Activated CD8-positive, alpha-beta memory T cell treated with anti-CD3 and anti-CD28 coated beads, Interleukin-2, amount 10 ng/mL, durations not matched to agents 7 days and 5 days (primary cell): Measurements from ENCODE around the gene LRRC10B. TPM values are rescaled to one million over a fixed set of nuclear protein-coding genes. Genes with fewer than 3 reads are reported as not detected.

Experiments used
- ATAC-seq: fragments of 150-1000 bp; cut with Tn5 transposase; one replicate; pipeline ENCODE4 v1.10.0; 2021; ENCODE audit warnings: moderate library complexity
- CTCF ChIA-PET: fragments of 350-600 bp; sonication (Branson Sonifier 250); formaldehyde crosslinking; loops from one replicate; lab custom pipeline; 2021; ENCODE audit warnings: antibody characterized with exemption; lab: Charles Lee
- DNase-seq: peaks from one replicate; pipeline ENCODE4 v3.0.0-alpha.2; 2020
- H3K27ac Mint-ChIP-seq: one replicate; pipeline ENCODE4 v1.8.0; 2021; ENCODE audit warnings: mild to moderate bottlenecking, mixed read lengths
- H3K27me3 Mint-ChIP-seq: one replicate; pipeline ENCODE4 v1.8.0; 2021; ENCODE audit warnings: mixed read lengths
- H3K36me3 Mint-ChIP-seq: one replicate; pipeline ENCODE4 v1.8.0; 2021; ENCODE audit warnings: mild to moderate bottlenecking, mixed read lengths
- H3K4me1 Mint-ChIP-seq: one replicate; pipeline ENCODE4 v1.8.0; 2021; ENCODE audit warnings: mixed read lengths
- H3K4me3 Mint-ChIP-seq: one replicate; pipeline ENCODE4 v1.8.0; 2021; ENCODE audit warnings: mild to moderate bottlenecking, moderate library complexity, mixed read lengths
- H3K9me3 Mint-ChIP-seq: one replicate; pipeline ENCODE4 v1.8.0; 2022; ENCODE audit warnings: low read depth, mixed read lengths
- total RNA-seq, 2 experiments: library from RNA; stranded (reverse); gene quantifications; one replicate each; pipeline ENCODE4 v1.2.3, GENCODE V29; 2021

LRRC10B gene
- total RNA-seq, 2 experiments from 2014 or later = 0.09 TPM; not detected in 1

DNA sequence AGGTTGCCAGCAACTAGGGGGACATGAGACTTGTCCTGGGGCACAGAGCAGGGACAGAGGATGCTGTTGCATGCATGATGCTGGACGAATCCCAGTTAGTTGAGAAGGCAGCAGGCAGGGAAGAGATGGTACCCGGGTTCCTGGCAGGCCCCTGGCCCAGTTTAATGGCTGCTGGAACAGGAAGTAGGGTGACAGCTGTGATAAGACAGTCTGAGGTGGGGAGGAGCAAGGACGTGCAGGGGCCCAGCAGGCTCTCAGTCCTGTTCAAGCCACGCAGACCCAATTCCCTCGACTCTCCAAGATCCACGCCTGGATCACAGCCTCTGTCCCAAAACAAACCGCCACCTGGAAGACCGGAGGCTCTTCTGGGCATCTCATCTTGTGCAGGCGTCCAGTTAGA is 32.0 kb downstream of the LRRC10B start:
- H3K27me3 Mint-ChIP-seq = peaks cover 9% of the 10 kb centered on the region
- DNase-seq (no peak), ATAC-seq (no peak)
- no peaks in the 10 kb centered on the region for H3K36me3 Mint-ChIP-seq
- no peak overlapping the region for H3K4me3 Mint-ChIP-seq
- H3K27ac Mint-ChIP-seq = no peak overlapping the region
- no peaks in the 10 kb centered on the region for H3K9me3 Mint-ChIP-seq
- CTCF ChIA-PET = interaction anchor here (1.6 kb wide), 1 partner anchor 106 kb away, joined by 4 read pairs; no protein-coding TSS in a partner anchor
- peaks cover 2% of the 10 kb centered on the region for H3K4me1 Mint-ChIP-seq

DNA sequence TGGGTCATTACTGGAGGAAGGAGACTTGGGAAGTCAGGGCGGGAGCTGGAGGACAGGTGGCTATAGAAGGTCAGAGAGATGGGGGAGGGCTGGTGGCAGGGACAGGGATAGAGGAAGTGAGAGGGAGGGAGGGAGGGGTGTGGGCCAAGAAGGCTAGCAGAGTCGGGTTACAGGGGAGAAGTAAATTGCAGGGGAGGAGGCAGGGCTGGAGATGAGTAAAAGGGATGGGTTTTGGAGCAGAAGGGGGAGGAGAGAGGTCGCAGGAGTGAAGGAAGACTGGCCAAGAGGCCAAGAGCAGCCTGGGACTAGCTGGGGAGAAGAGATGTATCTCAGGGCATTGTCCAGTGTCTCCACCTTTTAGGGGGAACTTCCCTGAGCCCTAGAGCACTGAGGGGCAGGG is 33.0 kb downstream of the LRRC10B start:
- peaks cover 4% of the 10 kb centered on the region for H3K4me1 Mint-ChIP-seq
- no peak overlapping the region for H3K27ac Mint-ChIP-seq
- no peak overlapping the region for H3K4me3 Mint-ChIP-seq
- DNase-seq = no peak
- CTCF ChIA-PET = interaction anchor here (1.6 kb wide), 1 partner anchor 10 kb away, joined by 5 read pairs; no protein-coding TSS in a partner anchor
- H3K27me3 Mint-ChIP-seq = peaks cover 11% of the 10 kb centered on the region
- ATAC-seq = no peak
- no peaks in the 10 kb centered on the region for H3K36me3 Mint-ChIP-seq
- H3K9me3 Mint-ChIP-seq = no peaks in the 10 kb centered on the region

- CTCF ChIA-PET = interaction anchor here (1.6 kb wide), 1 partner anchor 10 kb away, joined by 5 read pairs; no protein-coding TSS in a partner anchor
- ATAC-seq = no peak
- Mint-ChIP-seq H3K4me3 (no peak overlapping the region), H3K27me3 (peaks cover 11% of the 10 kb centered on the region), H3K9me3 (no peaks in the 10 kb centered on the region), H3K36me3 (no peaks in the 10 kb centered on the region), H3K4me1 (peaks cover 4% of the 10 kb centered on the region), H3K27ac (no peak overlapping the region)
- DNase-seq = no peak
Measured at GRCh38 chr11:61542024-61542461, 33.5 kb downstream of the LRRC10B start.

DNA sequence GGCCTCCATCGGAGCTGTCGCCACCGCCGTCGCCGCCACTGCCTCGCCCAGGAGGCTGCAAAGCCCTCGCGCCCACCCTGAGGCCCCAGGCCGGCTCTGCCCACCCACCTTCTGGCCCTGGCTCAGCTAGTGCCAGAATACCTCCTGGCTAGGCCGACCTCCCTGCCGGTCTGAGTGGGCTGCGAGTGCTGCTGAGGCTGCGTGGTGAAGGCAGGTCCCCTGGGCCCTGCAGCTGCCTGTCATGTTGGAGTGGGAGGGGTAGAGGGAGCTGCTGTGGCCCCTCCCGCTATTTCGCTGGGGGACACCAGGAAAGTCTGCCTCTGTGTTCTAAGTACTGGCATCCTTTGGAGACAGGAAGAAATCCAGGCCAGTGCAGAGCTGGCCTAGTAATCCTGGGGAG is 34.2 kb downstream of the LRRC10B start:
- H3K4me1 Mint-ChIP-seq = peaks cover 4% of the 10 kb centered on the region
- ATAC-seq (no peak), DNase-seq (no peak)
- peaks cover 11% of the 10 kb centered on the region for H3K27me3 Mint-ChIP-seq
- no peak overlapping the region for H3K4me3 Mint-ChIP-seq
- no peak overlapping the region for H3K27ac Mint-ChIP-seq
- CTCF ChIA-PET = interaction anchor here (1.6 kb wide), 1 partner anchor 11 kb away, joined by 5 read pairs; no protein-coding TSS in a partner anchor
- no peaks in the 10 kb centered on the region for H3K36me3 Mint-ChIP-seq
- no peaks in the 10 kb centered on the region for H3K9me3 Mint-ChIP-seq

DNA sequence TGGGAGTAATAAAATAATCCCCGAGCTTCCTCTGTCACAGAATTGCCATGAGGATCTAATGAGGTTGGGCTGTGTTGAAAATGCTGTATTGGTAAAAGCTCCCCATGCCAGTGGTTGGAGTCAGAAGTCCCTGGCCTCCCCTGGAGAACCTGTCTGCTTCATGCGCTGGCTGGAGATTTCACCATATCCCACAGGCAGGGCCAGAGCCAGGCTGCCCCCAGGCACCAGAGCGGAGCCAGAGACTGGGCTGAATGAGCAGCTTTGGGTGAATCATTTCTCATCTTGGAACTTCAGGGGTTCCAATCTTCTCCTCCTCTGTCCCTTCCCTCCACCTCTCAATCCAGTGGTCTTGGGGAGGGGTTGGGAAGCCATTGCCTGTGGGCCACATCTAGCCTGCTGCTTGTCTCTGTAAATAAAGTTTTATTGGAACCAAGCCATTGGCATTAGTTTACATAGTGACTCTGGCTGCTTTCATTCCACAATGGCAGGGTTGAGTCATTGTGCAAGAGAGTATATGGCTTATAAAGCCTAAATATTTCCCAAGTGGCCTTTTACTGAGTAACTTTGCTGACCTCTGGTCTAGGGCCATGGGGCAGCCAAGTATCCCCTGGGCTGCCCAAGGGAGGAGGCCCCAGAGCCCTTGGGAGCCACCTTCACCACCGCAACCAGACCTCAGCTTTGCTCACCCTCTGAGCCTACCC is 35.2 kb downstream of the LRRC10B start:
- no peak for ATAC-seq
- Mint-ChIP-seq H3K27me3 (peaks cover 11% of the 10 kb centered on the region), H3K4me1 (peaks cover 4% of the 10 kb centered on the region), H3K27ac (no peak overlapping the region), H3K36me3 (no peaks in the 10 kb centered on the region), H3K4me3 (no peak overlapping the region), H3K9me3 (no peaks in the 10 kb centered on the region)
- CTCF ChIA-PET = interaction anchor here (1.2 kb wide), 1 partner anchor 67 kb away, joined by 3 read pairs; no protein-coding TSS in a partner anchor
- no peak for DNase-seq

GRCh38 chr11:61544466-61544865 is 35.9 kb downstream of the LRRC10B start:
- Mint-ChIP-seq H3K9me3 (no peaks in the 10 kb centered on the region), H3K27ac (no peak overlapping the region), H3K4me3 (no peak overlapping the region), H3K36me3 (no peaks in the 10 kb centered on the region), H3K4me1 (peaks cover 4% of the 10 kb centered on the region), H3K27me3 (peaks cover 7% of the 10 kb centered on the region)
- CTCF ChIA-PET = interaction anchor here (0.8 to 1.2 kb wide), 2 partner anchors 12 to 67 kb away, joined by 3 to 5 read pairs; no protein-coding TSS in a partner anchor
- DNase-seq = no peak
- no peak for ATAC-seq

- Mint-ChIP-seq H3K4me3 (no peak overlapping the region), H3K27ac (no peak overlapping the region), H3K27me3 (peaks cover 3% of the 10 kb centered on the region), H3K36me3 (no peaks in the 10 kb centered on the region), H3K9me3 (no peaks in the 10 kb centered on the region), H3K4me1 (peaks cover 4% of the 10 kb centered on the region)
- DNase-seq (no peak), ATAC-seq (no peak)
- CTCF ChIA-PET = interaction anchor here (0.8 to 1.2 kb wide), 4 partner anchors 13 to 68 kb away, joined by 3 to 5 read pairs (median 4); no protein-coding TSS in a partner anchor
Measured at GRCh38 chr11:61545341-61545740, 36.8 kb downstream of the LRRC10B start.

DNA sequence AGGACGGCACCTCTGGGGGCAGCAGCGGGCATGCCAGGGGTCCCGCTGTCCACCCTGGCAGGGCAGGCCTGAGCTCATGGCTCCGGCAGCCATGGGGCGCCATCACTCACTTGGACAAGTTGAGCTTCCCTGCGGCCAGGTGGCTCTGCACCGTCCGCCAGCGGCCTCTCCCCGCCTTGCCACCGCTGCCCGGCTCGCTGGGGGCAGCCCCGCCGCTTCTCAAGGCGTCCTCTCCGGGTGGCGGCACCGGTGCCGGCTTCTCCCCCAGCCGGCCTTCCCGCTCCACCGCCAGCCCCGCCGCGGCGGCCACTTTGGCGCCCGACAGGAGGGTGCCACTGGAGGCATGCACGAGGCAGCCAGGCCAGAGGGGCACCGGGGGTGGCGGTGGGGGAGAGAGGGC is 37.4 kb downstream of the LRRC10B start:
- H3K4me3 Mint-ChIP-seq = no peak overlapping the region
- ATAC-seq (no peak), DNase-seq (no peak)
- no peaks in the 10 kb centered on the region for H3K9me3 Mint-ChIP-seq
- H3K4me1 Mint-ChIP-seq = peaks cover 4% of the 10 kb centered on the region
- H3K36me3 Mint-ChIP-seq = no peaks in the 10 kb centered on the region
- peaks cover 3% of the 10 kb centered on the region for H3K27me3 Mint-ChIP-seq
- CTCF ChIA-PET = interaction anchor here (0.9 to 1.2 kb wide), 2 partner anchors 21 to 67 kb away, joined by 3 to 4 read pairs; no protein-coding TSS in a partner anchor
- H3K27ac Mint-ChIP-seq = no peak overlapping the region

DNA sequence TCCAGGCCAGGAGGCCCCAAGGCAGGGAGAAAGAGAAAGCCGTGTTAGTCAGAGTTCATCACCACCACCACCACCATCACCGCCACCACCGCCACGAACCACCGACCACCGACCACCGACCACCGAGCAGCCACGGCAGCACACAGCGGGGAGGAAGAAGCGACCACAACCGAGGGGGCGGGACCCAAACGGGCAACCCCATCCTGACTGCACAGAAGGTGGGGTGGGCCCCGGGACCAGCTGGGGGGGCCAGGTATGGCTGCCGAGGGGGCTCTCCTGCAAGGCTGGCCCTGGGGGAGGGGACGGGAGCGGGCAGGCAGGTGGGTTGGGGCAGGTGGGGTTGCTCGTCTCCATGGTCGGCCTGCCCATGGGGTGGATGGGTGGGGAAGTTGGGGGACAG is 38.1 kb downstream of the LRRC10B start:
- Mint-ChIP-seq H3K27ac (no peak overlapping the region), H3K4me1 (peaks cover 4% of the 10 kb centered on the region), H3K36me3 (no peaks in the 10 kb centered on the region), H3K9me3 (no peaks in the 10 kb centered on the region), H3K4me3 (no peak overlapping the region), H3K27me3 (peaks cover 3% of the 10 kb centered on the region)
- DNase-seq = no peak
- no peak for ATAC-seq
- CTCF ChIA-PET = no interaction called here

GRCh38 chr11:61547246-61547645 is 38.7 kb downstream of the LRRC10B start:
- Mint-ChIP-seq H3K27me3 (peaks cover 3% of the 10 kb centered on the region), H3K36me3 (no peaks in the 10 kb centered on the region), H3K27ac (no peak overlapping the region), H3K9me3 (no peaks in the 10 kb centered on the region), H3K4me3 (no peak overlapping the region), H3K4me1 (peaks cover 4% of the 10 kb centered on the region)
- no peak for ATAC-seq
- DNase-seq = no peak
- CTCF ChIA-PET = no interaction called here

DNA sequence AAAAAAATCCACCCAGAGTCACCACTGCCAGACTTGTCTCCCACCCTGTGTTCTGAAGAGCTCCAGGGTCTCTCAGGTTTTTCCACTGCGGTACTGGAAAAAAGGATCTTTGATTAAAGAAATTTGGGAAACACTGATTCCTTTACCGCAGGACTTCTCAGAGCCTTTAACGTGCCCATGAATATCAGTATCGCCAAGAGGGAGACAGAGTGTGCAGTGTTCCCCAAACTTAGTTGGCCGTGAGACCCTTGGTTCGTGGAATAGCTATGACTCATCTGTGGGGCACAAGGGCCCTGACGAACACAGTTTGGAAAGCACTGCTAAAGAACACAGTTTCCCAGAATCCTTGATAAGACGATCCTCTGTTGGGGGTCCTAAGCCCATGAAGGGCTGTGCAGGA is 40.6 kb downstream of the LRRC10B start:
- H3K9me3 Mint-ChIP-seq = no peaks in the 10 kb centered on the region
- H3K27ac Mint-ChIP-seq = no peak overlapping the region
- peaks cover 17% of the 10 kb centered on the region for H3K27me3 Mint-ChIP-seq
- H3K36me3 Mint-ChIP-seq = no peaks in the 10 kb centered on the region
- H3K4me3 Mint-ChIP-seq = no peak overlapping the region
- CTCF ChIA-PET = no interaction called here
- no peak for DNase-seq
- no peak for ATAC-seq
- peaks cover 4% of the 10 kb centered on the region for H3K4me1 Mint-ChIP-seq

DNA sequence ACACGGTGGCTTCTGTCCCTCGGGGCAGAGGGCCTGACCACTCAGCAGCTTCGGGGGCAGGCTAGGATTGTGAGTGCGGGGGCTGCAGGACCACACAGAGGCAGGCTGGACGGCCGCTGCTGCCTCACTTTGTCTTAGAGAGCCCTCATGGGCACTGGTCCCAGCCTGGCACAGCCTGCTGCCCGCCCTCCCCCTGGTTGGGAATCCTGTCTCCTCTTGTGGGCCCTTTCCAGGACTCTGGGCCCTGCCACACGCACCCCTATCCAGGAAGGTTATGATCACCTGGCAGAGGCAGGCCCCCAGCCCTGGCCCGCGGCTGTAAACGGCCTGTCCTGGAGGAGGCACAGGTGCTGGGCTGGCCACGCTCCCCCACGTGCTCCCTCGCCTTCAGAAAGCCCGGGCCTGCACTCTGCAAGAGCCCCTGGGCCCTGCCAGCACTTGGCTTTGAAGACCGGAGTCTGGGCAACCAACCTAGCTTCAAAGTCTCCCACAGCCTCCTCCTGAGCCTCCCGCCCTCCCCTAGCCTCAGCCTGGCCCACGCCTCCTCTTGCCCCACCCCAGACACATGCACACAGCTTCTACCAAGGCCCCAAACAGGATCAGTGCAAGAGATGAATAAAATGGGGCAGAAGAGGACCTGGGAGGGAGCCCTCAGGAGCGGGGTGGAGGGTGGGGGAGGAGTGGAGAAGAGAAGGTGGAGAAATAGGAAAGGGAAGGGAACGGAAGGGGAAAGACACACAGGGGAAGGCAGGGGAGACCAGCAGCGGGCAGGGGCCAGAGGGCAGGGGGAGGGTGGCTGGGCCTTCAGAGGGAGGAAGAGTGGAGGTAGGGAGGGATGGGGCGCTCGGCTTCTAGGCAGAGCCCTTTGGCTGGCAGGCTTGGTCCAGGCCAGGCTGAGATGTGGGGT is 41.4 kb downstream of the LRRC10B start:
- ATAC-seq = no peak
- CTCF ChIA-PET = no interaction called here

GRCh38 chr11:61550665-61551227 is 42.2 kb downstream of the LRRC10B start:
- DNase-seq = no peak
- peaks cover 27% of the 10 kb centered on the region for H3K27me3 Mint-ChIP-seq
- H3K9me3 Mint-ChIP-seq = no peaks in the 10 kb centered on the region
- no peaks in the 10 kb centered on the region for H3K36me3 Mint-ChIP-seq
- no peak overlapping the region for H3K27ac Mint-ChIP-seq
- no peak overlapping the region for H3K4me3 Mint-ChIP-seq
- no peak for ATAC-seq
- no peaks in the 10 kb centered on the region for H3K4me1 Mint-ChIP-seq
- CTCF ChIA-PET = no interaction called here

More for the DNA sequence above, 41.4 kb downstream of the LRRC10B start:
- no peak overlapping the region for H3K4me3 Mint-ChIP-seq
- DNase-seq = no peak
- peaks cover 4% of the 10 kb centered on the region for H3K4me1 Mint-ChIP-seq
- no peak overlapping the region for H3K27ac Mint-ChIP-seq
- peaks cover 24% of the 10 kb centered on the region for H3K27me3 Mint-ChIP-seq
- no peaks in the 10 kb centered on the region for H3K36me3 Mint-ChIP-seq
- no peaks in the 10 kb centered on the region for H3K9me3 Mint-ChIP-seq
